Prostate gland (tissue), 2 donors: ENCODE data around the gene DENND4A.

Source experiments
- CTCF ChIP-seq, 4 experiments: fragments of 200-600 bp in 2 of 4; fragments of 450-650 bp in 2 of 4; sonication (generic) in 2 of 4; IDR thresholded peaks; 1 replicate in 3 of 4; 2 replicates in 1 of 4; pipeline ENCODE4 v1.5.1; 2016 to 2019; ENCODE audit warnings: antibody characterized with exemption in 4 of 4, mild to moderate bottlenecking in 2 of 4, moderate library complexity in 2 of 4
- POLR2A ChIP-seq: fragments of 450-650 bp; IDR thresholded peaks from one replicate; pipeline ENCODE4 v1.6.1; 2016; ENCODE audit warnings: antibody characterized with exemption, mild to moderate bottlenecking
- POLR2AphosphoS5 ChIP-seq: sonication (generic); formaldehyde crosslinking; IDR thresholded peaks from one replicate; pipeline ENCODE4 v1.6.1; 2017; ENCODE audit warnings: antibody characterized with exemption

- TF ChIP-seq CTCF (IDR thresholded peaks at IDR 0.05) (peak; percentile 58 to 86 (median 84)), POLR2A (no peak), POLR2AphosphoS5 (peak; percentile 91)
These were observed 181.0 kb downstream of the DENND4A start, which contains the start of gene INTS14 for GRCh38 chr15:65610871-65611718.
